Brain pericyte (primary cell): ENCODE results near the gene KRTAP10-8.
"Not testable (repeated sequence)": the region's sequence is repeated elsewhere in the genome, so short reads cannot be mapped to it uniquely, and the experiment has no call there.

Experiments used
- DNase-seq: peaks from one replicate; pipeline ENCODE4 v3.0.0-alpha.2; 2012; ENCODE audit warnings: low read depth, low spot score

KRTAP10-8 gene

DNA sequence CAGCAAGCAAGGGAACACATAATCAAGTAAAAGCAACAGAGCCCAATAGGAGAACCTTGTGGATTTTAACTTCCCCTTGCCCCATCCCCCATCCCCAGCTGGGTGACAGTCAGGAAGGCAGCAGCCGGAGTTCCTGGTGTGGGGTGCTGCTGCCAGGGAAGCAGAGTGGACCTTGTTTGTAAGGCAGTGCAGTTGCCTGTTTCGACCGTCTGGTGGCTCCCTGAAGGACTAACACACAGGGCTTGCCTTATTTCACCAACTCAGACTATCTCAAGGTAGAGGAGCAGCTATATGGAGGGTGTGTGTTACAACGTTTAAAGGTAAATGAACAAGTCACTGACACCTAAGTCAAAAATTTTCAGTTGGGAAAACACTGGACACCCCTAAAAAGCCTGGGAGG lies 6.6 kb downstream of the KRTAP10-8 start:
- DNase-seq: no peak

DNA sequence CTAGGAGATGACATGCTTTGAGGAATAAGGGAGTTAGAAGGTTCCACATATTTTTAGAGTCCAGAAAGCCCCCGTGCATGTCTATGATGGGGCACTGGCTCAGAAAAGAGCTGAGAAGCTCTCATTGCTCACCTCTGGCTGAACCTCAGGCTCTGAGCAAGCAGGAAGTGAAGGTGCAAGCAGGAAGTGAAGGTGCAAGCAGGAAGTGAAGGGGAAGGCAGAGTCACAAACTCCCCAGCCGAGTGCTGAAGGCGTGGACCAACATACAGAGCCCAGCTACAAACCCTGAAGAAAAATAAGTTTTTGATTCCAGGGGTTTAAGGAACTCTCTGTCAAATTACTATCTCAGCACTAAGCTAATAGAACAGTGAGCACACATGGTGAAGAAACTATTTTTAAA lies 7.0 kb downstream of the KRTAP10-8 start:
- DNase-seq: no peak

DNA sequence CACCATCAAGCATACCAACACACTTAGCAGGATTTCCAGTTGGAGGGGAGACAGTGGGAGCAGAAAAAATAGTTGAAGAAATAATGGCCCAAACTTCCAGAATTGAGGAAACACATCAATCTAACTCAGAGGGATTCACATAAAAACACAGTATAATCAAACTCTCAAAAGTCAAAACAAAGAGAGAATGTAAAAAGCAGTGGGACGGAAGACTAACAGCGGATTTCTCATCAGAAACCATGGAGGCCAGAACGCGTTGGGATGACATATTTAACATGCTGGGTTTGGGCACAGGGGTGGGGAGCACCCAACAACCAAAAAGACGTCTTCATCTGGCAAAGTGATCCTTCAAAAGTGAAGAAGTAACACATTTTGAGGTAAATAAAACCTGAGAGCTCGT lies 8.0 kb downstream of the KRTAP10-8 start:
- DNase-seq: no peak

DNA sequence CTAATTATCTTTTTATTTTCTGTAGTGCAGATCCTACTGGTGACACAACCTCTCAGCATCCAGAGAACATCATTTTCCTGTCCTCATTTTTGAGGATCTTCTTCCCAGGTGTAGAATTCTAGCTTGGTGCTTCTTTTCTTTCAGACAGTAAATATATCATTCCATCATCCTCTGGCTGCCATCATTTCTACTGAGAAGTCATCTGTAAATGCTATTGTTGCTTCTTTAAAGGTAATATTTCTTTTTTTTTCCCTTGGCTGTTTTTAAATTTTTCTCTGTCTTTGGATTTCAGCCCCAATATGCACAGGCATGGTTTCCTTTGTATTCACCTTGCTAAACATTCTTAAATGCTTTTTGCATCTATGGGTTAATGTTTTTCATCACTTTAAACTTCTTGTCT lies 11.7 kb downstream of the KRTAP10-8 start:
- DNase-seq: no peak

DNA sequence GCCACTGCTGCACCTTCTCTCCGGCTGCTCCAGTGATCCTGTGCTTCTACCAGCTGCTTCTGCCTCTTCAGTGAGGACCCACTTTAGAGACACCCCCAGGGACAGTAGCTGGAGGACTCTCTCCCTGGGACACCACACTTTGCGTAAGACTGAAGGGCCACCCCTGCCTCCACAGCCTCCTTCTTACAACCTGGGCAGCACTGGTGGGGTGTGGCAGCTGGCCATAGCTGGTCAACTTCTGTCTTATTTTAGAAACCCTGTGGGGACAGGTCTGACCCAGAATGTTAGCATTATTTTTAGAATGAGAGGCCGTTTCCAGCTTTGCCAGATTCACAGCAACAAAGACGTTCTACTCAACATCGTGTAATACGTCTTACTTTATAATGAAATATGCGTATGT lies 13.9 kb downstream of the KRTAP10-8 start:
- no peak for DNase-seq

DNA sequence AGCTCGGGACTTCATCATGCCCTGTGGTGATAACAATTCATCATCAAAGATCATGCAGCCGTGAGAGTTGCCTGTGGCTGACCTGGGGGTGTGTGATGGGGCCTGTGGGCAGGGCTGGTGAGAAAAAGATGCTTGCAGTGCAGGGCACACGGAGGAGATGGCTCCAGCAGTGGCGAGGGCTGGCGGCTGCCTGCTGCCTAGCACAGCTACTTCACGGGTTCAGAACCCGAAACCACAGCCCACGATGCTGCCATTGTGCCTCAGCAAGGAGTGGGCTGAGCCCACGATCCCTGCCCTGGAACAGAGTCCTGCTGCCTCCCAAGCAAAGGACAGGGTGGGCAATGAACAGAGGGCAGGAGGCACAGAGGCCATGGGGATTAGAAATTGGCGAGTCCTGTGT lies 14.4 kb downstream of the KRTAP10-8 start:
- DNase-seq: no peak

DNA sequence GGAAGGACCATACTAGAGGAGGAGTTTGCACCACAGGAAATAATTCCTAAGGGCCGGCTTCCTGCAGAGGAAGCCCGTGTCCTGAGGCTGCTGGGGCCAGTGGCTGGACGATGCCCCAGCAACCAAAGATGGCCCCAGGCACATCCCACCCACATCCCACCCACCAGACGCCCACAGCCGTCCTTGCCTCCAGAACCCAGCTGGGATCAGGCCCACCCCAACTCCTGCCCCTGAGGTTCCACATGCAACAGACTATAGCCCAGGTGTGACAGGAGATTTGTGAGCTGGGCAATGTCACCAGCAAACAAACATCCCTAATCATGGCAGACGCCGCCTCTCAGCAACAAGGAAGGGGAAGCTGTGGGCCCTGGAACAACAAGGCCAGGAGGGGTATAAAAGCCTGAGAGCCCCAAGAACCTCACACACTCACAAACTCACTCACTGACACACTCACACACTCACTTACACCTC lies 14.8 kb downstream of the KRTAP10-8 start, which contains the start of gene KRTAP10-9:
Gene KRTAP10-9 (plus strand): TSS at position 421 of the 471 bp plus-strand sequence. CDS start 79 bp downstream, outside the sequence.
- DNase-seq: no peak

DNA sequence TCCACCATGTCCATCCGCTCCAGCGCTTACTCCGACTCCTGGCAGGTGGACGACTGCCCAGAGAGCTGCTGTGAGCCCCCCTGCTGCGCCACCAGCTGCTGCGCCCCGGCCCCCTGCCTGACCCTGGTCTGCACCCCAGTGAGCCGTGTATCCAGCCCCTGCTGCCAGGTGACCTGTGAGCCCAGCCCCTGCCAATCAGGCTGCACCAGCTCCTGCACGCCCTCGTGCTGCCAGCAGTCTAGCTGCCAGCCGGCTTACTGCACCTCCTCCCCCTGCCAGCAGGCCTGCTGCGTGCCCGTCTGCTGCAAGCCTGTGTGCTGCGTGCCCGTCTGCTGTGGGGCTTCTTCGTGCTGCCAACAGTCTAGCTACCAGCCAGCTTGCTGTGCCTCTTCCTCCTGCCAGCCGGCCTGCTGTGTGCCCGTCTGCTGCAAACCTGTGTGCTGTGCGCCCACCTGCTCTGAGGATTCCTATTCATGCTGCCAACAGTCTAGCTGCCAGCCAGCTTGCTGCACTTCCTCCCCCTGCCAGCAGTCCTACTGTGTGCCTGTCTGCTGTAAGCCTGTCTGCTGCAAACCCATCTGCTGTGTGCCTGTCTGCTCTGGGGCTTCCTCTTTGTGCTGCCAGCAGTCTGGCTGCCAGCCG lies 15.4 kb downstream of the KRTAP10-8 start:
- DNase-seq: not testable (repeated sequence)

DNA sequence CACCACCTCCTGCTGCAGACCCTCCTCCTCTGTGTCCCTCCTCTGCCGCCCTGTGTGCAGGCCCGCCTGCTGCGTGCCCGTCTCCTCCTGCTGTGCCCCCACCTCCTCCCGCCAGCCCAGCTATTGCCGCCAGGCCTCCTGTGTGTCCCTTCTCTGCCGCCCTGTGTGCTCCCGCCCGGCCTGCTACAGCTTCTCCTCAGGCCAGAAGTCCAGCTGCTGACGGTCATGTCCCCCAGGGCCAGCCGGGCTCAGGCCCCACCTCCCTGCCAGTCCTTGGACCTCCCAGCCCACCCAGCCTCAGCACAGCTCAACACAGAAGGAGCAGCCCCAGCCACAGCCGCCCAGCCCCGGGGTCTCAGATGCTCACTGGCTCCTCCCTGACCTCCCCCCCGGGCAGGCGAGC lies 16.0 kb downstream of the KRTAP10-8 start:
- DNase-seq: not testable (repeated sequence)

DNA sequence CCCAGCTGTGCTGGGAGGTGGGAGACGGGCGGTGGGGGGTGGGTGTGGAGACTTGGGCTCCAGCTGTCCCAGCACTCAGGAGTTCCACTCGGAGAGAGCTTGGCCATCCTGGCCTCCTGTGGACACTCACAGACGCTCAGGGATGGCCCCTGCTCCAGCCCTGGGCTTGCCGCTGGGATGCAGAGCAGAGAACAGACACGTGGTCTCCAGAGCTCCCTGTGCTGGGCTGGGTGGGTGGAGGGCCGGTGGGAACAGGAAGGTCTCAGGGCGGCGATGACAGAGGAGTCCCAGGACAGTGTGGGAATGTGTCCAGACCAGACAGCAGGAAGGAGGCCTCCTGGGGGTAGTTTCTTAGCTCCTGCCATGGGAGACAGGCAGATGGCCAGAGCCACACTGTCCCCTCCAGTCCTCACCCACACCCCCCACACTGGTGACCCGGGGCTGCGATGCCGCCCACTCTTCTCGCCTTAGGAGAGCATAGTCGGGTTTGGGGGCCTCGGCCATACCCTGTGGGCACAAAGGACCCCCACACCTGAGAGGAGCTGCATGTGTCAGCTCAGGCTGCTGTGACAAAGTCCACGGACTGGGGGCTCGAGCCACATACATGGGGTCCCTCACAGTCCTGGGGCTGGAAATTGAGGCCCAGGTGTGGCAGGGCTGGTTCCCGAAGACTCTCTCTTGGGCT lies 17.0 kb downstream of the KRTAP10-8 start:
- no peak for DNase-seq

DNA sequence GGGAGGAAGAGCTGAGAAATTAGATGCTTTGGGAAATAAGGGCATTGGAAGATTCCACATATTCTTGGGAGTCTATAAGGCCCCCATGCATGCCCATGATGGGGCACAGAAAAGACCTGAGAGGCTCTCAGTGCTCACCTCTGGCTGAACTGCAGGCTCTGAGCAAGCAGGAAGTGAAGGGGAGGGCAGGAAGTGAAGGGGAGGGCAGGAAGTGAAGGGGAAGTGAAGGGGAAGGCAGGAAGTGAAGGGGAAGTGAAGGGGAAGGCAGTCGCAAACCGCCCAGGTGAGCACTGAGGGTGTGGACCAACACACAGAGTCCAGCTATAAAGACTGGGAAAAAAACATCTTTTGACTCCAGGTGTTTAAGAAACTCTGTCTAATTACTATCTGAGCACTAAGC lies 18.6 kb downstream of the KRTAP10-8 start:
- no peak for DNase-seq

DNA sequence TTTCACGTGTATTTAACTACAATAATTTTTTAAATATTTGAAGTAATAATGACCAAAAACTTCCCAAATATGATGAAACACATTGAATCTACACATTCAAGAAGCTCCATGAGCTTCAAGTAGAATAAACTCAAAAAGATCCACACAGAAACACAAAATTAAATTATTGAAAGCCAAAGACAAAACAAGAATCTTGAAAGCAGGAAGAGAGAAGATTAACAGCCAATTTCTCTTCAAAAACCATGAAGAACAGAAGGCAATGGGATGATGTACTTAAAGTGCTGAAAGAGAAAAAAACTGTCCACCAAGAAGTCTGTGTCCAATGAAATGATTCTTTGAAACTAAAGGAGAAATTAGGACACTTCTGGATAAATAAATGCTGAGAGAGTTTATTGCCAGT lies 20.2 kb downstream of the KRTAP10-8 start:
- DNase-seq: no peak

DNA sequence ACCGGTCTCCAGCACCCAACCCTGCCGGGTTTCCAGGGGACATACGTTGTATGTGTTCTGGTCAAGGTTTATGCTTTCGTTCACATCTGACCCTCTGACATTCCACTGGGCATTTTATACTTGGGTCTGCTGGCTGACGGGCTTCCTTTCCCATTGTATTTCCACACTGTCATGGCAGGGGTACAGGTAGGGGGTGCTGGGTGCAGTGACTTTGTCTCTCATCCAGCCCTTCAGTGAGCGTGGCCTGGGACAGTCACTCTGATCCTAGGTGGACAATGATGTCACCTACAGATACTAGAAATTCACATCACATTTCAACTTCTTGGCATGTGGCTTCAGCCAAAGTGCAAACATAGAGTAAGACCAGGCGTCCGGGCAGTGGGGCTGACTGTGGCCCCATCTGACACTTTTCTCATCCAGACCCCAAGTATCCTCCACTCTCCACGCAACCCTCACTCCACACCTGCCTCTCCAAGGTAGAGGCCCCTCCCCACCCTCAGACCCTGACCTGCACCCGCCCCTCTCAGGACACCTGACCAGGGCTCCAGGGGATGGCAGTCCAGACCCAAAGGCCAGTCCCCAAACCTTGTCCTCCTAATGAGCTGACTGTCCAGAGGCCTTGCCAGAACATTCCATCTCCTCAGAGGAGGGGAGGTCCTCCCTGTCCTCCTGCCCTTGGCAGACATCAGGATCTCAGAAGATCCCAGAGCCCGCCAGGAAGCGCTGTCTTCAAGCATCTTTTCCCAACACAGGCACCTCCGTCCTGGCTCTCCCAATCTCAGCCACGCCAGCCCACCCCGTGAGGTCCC lies 24.5 kb downstream of the KRTAP10-8 start:
- no peak for DNase-seq

DNA sequence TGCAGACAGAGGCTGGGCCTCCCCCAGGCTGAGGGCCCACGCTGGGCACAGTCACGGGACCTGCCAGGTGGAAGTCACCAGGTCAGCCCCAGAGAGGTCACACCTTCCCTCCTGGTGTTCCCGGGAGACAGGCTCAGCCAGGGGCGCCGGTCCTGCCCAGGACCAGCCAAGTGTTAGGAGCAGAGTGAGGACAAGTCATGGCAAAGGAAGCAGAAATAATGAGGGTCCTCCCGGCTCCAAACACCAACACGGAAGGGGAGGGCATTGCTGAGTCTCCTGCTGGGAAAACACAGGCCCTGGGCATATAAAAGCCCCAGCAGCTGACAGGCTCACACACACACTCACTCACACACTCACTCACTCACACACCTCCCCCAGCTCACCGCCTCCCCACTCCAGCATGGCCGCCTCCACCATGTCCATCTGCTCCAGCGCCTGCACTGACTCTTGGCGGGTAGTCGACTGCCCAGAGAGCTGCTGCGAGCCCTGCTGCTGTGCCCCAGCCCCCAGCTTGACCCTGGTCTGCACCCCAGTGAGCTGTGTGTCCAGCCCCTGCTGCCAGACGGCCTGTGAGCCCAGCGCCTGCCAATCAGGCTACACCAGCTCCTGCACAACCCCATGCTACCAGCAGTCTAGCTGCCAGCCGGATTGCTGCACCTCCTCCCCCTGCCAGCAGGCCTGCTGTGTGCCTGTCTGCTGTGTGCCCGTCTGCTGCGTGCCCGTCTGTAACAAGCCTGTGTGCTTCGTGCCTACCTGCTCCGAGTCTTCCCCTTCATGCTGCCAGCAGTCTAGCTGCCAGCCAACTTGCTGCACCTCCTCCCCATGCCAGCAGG lies 25.4 kb downstream of the KRTAP10-8 start, which contains the start of gene KRTAP10-10:
Gene KRTAP10-10 (plus strand): TSS at position 339 of the 833 bp plus-strand sequence. CDS start 62 bp downstream, at position 401.
- no peak for DNase-seq

DNA sequence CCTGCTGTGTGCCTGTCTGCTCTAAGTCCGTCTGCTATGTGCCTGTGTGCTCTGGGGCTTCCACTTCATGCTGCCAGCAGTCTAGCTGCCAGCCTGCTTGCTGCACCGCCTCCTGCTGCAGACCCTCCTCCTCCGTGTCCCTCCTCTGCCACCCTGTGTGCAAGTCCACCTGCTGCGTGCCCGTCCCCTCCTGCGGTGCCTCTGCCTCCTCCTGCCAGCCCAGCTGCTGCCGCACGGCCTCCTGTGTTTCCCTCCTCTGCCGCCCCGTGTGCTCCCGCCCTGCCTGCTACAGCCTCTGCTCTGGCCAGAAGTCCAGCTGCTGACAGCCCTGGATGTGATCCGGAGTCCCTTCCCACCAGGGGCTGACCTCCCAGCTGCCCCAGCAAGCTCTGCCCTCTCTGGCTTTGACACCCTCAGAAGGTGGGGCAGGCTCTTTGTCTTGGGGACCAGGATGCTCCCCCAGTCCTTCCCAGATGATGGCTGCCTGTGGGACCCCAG lies 26.0 kb downstream of the KRTAP10-8 start:
- not testable (repeated sequence) for DNase-seq

DNA sequence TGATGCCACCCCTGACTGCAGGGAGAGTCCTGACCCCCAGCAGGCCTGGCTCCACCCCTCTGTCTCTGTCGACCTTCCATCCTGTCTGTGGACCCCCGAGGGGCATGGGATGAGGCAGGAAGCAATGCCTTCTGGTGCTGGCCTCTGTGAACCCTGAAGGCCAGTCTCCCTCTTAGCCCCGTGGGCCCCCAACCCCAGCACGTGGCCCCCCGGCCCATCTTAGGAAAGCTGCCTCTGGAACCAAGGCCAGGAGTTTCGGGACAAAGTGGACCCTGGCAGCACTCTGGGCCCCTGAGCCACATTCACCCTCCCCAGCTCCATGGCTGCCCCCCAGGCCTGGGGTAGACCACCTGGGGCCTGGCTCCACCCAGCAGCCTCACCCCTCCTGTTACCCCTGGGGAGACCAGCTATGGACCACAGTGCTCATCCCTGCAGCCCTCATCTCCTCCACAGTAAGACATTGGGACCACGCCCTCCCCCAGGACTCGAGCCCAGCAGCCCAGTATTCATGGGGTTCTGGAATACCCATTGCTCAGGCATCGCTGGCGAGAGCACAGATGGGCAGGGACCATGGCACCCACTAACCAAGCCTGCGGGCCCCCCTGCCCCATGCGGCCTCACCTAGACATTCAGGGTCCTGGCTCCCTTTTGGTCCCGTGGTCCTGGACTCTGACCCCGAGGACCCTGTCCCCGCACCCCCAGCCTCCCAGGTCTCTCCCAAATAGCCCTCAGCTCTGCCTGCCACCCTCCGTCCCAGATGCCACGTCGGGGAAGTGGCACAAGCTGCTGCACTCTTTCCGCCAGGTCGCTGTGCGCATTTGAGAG lies 26.8 kb downstream of the KRTAP10-8 start:
- DNase-seq: not testable (repeated sequence)

DNA sequence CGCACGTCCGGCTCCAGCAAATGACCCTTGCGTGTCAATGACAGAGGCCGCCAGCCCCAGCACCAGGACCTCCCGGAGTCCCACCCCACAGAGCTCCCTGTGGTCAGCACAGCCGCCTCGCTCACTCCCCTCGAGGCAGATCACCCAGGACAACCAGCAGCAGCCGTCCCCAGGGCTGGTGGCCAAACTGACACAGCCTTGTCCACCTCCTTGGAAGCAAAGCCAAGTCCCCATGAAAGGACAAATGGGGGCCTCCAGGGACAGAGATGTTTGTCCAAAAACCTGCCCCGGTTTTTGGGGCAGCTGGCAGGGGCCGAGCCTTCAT lies 27.4 kb downstream of the KRTAP10-8 start:
- DNase-seq: no peak

DNA sequence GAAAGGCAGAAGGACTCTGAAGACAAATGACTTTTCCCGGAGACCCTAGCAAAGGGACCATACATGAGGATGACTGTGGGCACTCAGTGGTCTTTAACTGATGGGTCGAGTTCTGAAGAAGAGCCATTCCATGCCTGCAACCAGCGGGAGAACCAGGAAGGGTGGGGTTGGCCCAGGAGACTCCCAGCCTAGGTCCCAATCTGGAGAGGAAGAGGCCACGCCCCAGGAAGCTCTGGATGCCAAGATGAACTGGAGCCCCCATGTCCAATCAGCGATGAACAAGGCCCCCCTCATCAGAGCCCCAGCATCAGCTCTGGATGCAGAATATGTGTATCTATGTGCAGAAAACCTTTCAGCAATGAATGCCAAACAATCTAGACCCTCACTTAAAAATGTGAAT lies 28.9 kb downstream of the KRTAP10-8 start:
- no peak for DNase-seq

DNA sequence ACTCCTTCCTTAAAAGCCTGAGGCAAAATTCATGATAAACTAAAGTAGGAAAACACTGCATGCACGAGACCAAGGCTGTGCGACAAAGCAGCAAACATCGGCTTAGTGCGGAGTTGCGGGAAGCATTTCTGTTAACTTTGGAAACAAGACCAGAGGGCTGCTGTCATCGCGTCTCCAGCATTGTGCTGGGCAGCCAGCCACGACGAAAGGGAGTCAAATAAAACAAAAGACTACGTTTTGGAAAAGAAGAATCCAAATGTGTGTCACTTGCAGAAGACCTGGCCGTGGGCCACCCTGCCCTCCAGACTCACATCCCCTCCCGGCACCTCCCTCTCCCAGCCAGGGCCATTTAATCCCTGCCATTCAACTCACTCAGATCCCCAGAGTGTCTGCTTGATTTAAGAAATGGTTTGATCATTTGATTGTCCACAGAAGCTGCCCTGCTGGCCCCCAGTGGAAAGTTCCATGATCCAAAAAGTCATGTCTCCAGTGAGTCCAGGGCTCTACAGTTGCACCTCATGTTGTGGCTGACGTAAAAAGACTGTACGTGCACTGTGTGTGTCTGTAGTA lies 31.9 kb downstream of the KRTAP10-8 start:
- no peak for DNase-seq

DNA sequence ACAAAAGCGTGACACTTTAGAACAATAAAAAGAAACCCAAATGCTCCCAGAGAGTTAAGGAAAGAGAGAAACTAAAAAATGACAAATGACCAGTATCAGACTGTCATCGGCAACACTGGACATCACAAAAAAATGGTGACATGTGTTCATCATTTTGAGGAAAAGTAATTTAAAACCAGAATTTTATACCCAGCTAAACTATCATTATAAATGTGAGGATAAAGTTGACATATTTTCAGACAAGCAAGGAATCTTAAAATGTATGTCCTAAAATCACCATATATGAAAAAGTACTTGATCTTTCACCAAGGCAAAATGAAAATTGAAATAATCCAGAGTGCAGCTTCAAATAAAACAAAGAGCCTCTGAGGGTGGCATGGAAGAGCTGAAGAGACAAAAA lies 33.0 kb downstream of the KRTAP10-8 start:
- DNase-seq: no peak
